ENCODE results near the gene MYO1F. TPM values are rescaled to one million over a fixed set of nuclear protein-coding genes. Genes with fewer than 3 reads are reported as not detected.
A peak's percentile ranks its signal among the peaks of the same experiment; 100 is the strongest.

The MYO1F gene
- total and polyA plus RNA-seq, 10 of the 15 experiments (the other 5 are each of a cell fraction or from before 2014, with no cell fraction given), result 3.5 to 49.4 (median 31.3) TPM

GRCh38 chr19:8569066-8569771 is 8.0 kb downstream of the MYO1F start (continued):
- TF ChIP-seq HDAC6 (IDR thresholded peaks at IDR 0.05; ENCODE audit: unreplicated experiment) (no peak), IRF4 (IDR thresholded peaks at IDR 0.05; ENCODE audit: low read depth, low read length) (peak; percentile 81; the same call in 1 of the 2 replicates), SREBF1 (IDR thresholded peaks at IDR 0.05; ENCODE audit: low read length) (no peak), EED (IDR thresholded peaks at IDR 0.05; ENCODE audit: low read depth) (peak; percentile 87), EGR1 (IDR thresholded peaks at IDR 0.05; ENCODE audit: borderline replicate concordance in 1 of 2, low read depth in 2 of 2, low read length in 2 of 2) (0 out of 3 replicates have a peak, but pooled peaks of 1 of the 2 experiments have one; percentile 39), ZNF384 (IDR thresholded peaks at IDR 0.05; ENCODE audit: borderline replicate concordance, low read depth, low read length) (no peak), POLR2A (IDR thresholded peaks at IDR 0.05; ENCODE audit: low read depth, low read length) (0 out of 2 replicates have a peak, but pooled peaks have one; percentile 40), ASH2L (IDR thresholded peaks at IDR 0.05; ENCODE audit: borderline replicate concordance, low read depth) (no peak), SMAD1 (IDR thresholded peaks at IDR 0.05; ENCODE audit: low read depth, partially characterized antibody) (no peak), NFIC (IDR thresholded peaks at IDR 0.05; ENCODE audit: low read depth, low read length) (peak; percentile 68; the same call in 1 of the 2 replicates), IRF3 (IDR thresholded peaks at IDR 0.05) (no peak), HDAC2 (IDR thresholded peaks at IDR 0.05) (no peak), SRF (IDR thresholded peaks at IDR 0.05; ENCODE audit: low read depth in 2 of 2, low read length in 2 of 2) (0 out of 4 replicates have a peak, but pooled peaks of 1 of the 2 experiments have one; percentile 30), NR2C1 (IDR thresholded peaks at IDR 0.05) (no peak), CREB1 (IDR thresholded peaks at IDR 0.05; ENCODE audit: low read depth) (no peak), ZNF274 (IDR thresholded peaks at IDR 0.05; ENCODE audit: insufficient read depth, insufficient read length) (no peak), NFYA (IDR thresholded peaks at IDR 0.05; ENCODE audit: borderline replicate concordance, low read depth, low read length) (no peak), LARP7 (IDR thresholded peaks at IDR 0.05) (0 out of 2 replicates have a peak, but pooled peaks have one; percentile 13)
- TF ChIP-seq, protein P1, sequence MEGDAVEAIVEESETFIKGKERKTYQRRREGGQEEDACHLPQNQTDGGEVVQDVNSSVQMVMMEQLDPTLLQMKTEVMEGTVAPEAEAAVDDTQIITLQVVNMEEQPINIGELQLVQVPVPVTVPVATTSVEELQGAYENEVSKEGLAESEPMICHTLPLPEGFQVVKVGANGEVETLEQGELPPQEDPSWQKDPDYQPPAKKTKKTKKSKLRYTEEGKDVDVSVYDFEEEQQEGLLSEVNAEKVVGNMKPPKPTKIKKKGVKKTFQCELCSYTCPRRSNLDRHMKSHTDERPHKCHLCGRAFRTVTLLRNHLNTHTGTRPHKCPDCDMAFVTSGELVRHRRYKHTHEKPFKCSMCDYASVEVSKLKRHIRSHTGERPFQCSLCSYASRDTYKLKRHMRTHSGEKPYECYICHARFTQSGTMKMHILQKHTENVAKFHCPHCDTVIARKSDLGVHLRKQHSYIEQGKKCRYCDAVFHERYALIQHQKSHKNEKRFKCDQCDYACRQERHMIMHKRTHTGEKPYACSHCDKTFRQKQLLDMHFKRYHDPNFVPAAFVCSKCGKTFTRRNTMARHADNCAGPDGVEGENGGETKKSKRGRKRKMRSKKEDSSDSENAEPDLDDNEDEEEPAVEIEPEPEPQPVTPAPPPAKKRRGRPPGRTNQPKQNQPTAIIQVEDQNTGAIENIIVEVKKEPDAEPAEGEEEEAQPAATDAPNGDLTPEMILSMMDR (IDR thresholded peaks at IDR 0.05 in 2 of 3, conservative IDR thresholded peaks at IDR 0.05 in 1 of 3; ENCODE audit: control insufficient read depth in 2 of 3, extremely low read depth in 1 of 3, insufficient read depth in 1 of 3, low read depth in 3 of 3, low read length in 3 of 3), result no peak
- TF ChIP-seq, protein P2, sequence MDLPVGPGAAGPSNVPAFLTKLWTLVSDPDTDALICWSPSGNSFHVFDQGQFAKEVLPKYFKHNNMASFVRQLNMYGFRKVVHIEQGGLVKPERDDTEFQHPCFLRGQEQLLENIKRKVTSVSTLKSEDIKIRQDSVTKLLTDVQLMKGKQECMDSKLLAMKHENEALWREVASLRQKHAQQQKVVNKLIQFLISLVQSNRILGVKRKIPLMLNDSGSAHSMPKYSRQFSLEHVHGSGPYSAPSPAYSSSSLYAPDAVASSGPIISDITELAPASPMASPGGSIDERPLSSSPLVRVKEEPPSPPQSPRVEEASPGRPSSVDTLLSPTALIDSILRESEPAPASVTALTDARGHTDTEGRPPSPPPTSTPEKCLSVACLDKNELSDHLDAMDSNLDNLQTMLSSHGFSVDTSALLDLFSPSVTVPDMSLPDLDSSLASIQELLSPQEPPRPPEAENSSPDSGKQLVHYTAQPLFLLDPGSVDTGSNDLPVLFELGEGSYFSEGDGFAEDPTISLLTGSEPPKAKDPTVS (IDR thresholded peaks at IDR 0.05; ENCODE audit: low read depth, low read length), result no peak
- TF ChIP-seq, protein P3, sequence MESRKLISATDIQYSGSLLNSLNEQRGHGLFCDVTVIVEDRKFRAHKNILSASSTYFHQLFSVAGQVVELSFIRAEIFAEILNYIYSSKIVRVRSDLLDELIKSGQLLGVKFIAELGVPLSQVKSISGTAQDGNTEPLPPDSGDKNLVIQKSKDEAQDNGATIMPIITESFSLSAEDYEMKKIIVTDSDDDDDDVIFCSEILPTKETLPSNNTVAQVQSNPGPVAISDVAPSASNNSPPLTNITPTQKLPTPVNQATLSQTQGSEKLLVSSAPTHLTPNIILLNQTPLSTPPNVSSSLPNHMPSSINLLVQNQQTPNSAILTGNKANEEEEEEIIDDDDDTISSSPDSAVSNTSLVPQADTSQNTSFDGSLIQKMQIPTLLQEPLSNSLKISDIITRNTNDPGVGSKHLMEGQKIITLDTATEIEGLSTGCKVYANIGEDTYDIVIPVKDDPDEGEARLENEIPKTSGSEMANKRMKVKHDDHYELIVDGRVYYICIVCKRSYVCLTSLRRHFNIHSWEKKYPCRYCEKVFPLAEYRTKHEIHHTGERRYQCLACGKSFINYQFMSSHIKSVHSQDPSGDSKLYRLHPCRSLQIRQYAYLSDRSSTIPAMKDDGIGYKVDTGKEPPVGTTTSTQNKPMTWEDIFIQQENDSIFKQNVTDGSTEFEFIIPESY (IDR thresholded peaks at IDR 0.05), result no peak
- TF ChIP-seq, protein P4, sequence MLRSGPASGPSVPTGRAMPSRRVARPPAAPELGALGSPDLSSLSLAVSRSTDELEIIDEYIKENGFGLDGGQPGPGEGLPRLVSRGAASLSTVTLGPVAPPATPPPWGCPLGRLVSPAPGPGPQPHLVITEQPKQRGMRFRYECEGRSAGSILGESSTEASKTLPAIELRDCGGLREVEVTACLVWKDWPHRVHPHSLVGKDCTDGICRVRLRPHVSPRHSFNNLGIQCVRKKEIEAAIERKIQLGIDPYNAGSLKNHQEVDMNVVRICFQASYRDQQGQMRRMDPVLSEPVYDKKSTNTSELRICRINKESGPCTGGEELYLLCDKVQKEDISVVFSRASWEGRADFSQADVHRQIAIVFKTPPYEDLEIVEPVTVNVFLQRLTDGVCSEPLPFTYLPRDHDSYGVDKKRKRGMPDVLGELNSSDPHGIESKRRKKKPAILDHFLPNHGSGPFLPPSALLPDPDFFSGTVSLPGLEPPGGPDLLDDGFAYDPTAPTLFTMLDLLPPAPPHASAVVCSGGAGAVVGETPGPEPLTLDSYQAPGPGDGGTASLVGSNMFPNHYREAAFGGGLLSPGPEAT (IDR thresholded peaks at IDR 0.05; ENCODE audit: low read depth), result peak; percentile 28; the same call in 1 of the 2 replicates
